ENCODE data around the gene FUOM.

DNA sequence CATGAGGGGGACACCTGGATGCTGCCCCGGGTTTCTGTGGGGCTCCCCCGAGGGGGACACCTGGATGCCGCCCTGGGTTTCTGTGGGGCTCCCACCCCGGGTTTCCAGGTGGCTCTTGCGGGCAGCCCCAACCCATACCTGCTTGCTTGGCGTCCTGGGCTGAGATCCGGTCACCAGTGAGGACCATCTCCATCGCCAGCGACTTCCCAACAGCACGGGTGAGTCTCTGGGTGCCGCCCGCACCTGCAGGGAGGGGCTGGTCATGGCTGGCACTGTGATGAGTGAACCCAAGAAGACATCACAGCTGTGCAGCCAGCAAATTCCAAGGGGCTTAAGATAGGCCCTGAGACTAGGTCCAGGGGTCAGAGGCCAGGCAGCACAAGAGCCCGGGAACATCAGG is 8.9 kb upstream of the FUOM start:
- TF ChIP-seq POLR2A (IDR thresholded peaks at IDR 0.05): no peak
- TF ChIP-seq, protein P1, sequence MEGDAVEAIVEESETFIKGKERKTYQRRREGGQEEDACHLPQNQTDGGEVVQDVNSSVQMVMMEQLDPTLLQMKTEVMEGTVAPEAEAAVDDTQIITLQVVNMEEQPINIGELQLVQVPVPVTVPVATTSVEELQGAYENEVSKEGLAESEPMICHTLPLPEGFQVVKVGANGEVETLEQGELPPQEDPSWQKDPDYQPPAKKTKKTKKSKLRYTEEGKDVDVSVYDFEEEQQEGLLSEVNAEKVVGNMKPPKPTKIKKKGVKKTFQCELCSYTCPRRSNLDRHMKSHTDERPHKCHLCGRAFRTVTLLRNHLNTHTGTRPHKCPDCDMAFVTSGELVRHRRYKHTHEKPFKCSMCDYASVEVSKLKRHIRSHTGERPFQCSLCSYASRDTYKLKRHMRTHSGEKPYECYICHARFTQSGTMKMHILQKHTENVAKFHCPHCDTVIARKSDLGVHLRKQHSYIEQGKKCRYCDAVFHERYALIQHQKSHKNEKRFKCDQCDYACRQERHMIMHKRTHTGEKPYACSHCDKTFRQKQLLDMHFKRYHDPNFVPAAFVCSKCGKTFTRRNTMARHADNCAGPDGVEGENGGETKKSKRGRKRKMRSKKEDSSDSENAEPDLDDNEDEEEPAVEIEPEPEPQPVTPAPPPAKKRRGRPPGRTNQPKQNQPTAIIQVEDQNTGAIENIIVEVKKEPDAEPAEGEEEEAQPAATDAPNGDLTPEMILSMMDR (IDR thresholded peaks at IDR 0.05): no peak
